Activated effector memory CD4-positive, alpha-beta T cell treated with Interleukin-2 at 50 U/mL for 16 hours (primary cell): ENCODE measurements around the gene REEP3.

Experiments used
- DNase-seq: peaks from one replicate; pipeline ENCODE4 v3.0.0-alpha.2; 2020

REEP3 gene

DNA sequence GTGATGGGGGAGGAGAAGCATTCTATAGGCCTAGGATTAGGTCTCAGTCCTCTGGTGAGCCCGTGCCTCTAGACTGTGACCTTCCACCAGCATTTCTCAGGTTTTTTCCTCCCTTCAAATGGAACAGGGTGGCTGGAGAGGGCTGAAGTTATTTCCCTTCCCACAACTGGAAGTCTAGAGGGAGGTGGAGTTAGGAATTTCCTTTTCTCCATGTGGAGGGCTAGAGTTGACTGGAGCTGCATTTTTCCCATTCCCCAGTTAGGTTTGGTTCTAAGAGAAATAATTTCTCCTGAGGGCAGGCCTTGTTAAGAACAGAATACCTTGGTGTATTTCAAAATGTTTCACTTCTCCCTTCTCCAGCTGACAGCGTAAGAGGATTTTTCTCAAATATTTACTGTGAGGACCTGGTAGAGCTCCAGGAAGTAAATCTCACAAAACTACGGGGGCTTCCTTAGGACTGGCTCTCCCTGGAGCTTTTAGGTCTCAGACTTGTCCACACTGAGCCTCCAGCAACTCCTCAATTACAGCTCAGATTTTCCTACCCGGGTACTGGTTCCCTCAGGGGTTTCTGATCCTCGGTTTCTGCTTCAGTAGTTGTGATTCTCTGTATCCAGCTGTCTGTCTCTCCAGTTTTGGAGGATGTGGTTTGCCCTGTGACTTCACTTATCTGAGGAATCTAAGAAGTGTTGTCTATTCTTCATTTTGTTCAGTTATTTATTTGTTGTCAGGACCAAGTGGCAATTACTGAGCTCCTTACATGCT is 6.0 kb upstream of the REEP3 start:
- DNase-seq, result no peak

DNA sequence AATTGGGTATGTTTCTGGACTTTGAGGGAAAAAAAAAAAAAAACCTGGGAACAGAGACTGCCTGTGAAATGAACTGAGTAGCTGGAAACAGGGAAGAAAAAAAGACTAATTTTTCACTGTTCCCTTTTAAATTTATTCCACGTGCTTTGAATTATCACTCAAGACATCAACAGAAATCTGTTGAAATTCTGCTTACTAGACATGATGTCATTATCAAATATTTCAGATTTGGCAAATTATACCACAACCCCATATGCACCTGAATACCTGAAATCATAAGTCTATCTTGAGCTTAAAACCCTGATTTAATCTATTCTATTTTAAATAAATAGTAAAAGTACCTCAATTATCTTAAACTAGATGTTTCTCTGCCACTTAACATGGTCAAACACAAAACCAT is 5.0 kb upstream of the REEP3 start:
- DNase-seq, result no peak

DNA sequence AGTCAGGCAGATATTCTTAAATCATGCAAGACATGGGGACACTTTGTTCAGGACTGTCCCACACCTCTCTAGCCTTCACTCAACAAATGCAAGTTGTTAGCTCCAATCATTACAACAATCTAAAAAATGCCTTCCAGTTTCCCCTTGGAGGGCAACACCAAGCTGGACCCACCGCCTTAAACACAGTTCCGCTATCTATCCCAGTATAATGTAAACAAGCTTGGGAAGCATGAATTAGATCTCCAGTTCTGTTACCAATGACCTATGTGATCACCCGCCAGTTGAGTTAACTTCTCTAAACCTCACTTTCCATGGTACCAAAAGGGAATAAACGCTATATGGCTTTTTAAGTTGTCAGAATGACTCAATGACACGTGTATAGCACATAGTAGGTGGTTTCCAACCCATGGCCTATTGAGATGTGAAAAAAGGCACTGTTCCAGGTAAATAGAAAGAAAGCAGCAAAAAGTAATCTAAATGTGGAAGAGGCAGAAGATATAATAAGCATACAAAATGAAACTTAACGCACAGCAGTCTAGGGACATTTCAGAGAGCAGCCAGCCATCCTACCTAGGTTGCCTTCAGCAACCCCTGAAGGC is 2.4 kb upstream of the REEP3 start:
- no peak for DNase-seq

GRCh38 chr10:63521416-63522276 is 445 bp downstream of the REEP3 start:
- DNase-seq, result peak; percentile 48

- no peak for DNase-seq
Measured at GRCh38 chr10:63522277-63522687, 1.1 kb downstream of the REEP3 start.

DNA sequence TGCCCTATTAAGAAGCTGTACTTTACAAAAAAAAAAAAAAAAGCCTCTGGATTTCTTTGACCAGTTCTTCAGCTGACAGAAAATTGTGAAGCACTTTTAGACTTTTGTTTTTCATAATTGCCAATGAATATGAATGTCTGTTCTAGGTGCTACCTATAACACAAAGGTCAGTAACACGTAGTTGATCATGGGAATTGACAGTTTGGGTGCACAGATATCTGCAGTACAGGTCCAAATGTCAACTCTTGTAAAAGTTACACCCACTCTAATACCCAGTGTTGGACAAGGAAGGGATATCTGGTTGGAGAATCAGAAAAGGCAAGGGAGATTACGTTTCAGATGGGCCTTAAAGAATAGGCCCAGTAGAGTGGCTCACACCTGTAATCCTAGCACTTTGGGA is 1.8 kb downstream of the REEP3 start:
- no peak for DNase-seq

DNA sequence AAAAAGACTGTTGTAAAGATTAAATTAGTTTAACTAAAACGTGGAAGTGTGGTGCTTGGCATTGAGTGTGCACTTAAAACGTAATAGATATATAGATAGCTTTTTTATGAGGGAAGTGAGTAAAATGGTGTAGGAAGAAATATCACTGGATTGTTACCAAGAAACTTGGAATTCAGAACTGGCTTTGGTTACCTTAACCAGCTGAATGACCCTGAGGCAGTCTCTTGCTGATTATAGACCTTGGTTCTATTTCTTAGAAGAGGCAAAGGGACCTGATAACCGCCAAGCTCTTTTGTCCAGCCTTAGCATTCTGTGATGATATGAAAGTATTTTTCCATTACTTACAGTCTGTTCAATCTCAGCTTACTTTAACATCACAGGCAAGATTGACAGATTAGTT is 3.8 kb downstream of the REEP3 start:
- DNase-seq, result no peak

GRCh38 chr10:63527401-63527800 is 6.2 kb downstream of the REEP3 start:
- no peak for DNase-seq

DNA sequence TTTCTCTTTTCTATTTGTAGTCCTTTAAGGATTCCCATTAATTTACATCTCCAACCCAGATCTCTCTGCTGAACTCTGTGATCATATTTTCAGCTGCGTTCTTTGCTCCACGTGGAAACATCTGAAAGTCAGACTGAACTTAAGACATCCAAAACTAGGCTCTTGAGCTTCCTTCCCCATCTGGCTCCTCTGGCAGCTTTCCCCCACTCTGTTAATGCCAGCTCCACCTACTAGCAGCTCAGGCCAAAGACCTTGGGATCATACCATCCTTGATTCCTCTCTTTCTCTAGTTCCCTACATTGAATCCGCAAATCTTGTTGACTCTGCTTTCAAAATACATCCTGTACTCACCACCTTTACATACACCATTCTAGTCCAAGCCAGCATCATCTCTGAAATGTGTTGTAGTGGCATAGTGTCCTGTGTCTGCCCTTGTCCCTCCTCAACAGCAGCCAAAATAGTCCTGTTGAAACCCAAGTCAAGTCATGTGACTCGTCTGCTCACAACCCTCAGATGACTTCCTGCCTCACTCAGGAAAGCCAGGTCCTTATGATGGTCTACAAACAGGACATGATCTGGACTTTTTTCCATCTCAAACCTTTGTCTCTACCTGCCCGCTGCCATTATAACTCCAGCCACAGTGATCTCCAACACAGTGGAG is 7.0 kb downstream of the REEP3 start:
- DNase-seq, result no peak

- no peak for DNase-seq
Measured at GRCh38 chr10:63530409-63530808, 9.2 kb downstream of the REEP3 start.

DNA sequence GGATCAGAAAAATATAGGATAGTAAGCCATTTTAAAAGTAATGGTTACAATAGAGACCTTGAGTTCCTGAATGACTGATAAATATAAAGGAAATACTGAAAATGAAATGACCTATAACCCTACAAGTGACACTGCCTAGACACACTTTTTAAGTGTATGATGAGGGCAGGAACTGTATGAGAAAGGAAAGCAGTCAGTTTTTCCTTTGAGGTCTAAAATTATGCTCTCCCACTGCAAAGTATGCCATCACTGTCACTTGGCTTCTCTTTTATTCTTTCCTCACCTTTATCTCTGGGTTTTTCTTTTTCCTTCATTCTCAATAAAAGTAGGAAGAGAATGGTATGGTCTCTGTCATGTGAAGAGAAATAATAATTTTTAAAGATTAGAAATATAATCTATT is 13.5 kb downstream of the REEP3 start:
- DNase-seq, result no peak

DNA sequence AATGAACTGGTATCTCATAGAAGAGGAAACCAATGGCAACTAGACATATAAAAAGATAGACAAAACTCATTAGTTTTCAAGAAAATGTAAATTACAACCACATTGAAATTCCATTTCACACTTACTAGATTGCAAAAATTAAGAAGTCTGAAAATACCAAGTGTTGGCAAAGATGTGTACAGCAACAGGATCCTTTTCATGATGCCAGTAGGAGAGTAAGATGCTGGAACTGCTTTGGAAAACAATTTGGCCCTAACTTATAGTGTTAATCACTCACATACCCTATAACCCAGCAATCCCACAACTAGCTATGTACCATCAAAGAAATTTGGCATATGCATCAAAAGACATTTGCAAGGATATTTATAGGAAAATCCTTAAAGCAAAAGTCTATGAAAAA is 15.5 kb downstream of the REEP3 start:
- no peak for DNase-seq

GRCh38 chr10:63537536-63537935 is 16.3 kb downstream of the REEP3 start:
- no peak for DNase-seq

DNA sequence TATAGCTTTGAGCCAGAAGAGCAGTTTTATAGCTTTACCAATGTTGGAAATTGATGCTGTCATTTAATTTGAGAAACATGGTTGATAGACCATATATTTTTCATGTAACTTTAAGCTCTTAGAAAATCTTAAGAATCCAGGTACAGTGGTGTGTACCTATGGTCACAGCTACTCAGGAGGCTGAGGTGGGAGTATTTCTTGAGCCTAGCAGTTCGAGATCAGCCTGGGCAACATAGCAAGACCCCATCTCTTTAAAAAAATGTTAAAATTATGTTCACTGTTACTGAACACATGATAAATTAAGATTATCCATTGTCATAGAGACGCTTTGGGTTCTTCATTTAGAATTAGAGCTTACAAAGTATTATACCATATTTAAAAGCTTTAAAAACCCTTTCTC is 18.2 kb downstream of the REEP3 start:
- DNase-seq, result no peak

GRCh38 chr10:63539994-63540393 is 18.8 kb downstream of the REEP3 start:
- no peak for DNase-seq

- DNase-seq, result no peak
Measured at GRCh38 chr10:63542835-63543575, 21.8 kb downstream of the REEP3 start.

GRCh38 chr10:63543576-63543962 is 22.4 kb downstream of the REEP3 start:
- DNase-seq, result no peak

- no peak for DNase-seq
Measured at GRCh38 chr10:63544418-63544817, 23.2 kb downstream of the REEP3 start.

- no peak for DNase-seq
Measured at GRCh38 chr10:63547628-63548360, 26.6 kb downstream of the REEP3 start.

DNA sequence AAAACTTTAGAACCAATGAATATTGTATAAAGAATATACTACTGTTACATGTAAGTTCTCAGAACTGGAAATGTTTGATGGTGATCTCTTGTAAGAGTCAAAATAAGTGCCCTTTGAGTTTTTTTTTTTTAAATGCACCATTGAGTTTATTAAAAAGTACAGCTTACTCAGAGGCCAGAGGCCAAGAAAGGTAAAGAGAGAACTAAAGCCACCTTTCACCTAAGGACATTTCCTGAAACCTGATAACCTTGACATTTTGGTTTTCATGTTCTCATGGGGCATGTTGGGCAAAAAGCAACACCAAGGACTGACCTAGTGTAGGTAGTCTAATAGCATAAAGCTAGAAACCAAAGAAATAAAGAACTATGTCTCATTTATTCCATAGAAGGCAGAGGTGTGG is 27.7 kb downstream of the REEP3 start:
- no peak for DNase-seq

- DNase-seq, result no peak
Measured at GRCh38 chr10:63549810-63550209, 28.6 kb downstream of the REEP3 start.

DNA sequence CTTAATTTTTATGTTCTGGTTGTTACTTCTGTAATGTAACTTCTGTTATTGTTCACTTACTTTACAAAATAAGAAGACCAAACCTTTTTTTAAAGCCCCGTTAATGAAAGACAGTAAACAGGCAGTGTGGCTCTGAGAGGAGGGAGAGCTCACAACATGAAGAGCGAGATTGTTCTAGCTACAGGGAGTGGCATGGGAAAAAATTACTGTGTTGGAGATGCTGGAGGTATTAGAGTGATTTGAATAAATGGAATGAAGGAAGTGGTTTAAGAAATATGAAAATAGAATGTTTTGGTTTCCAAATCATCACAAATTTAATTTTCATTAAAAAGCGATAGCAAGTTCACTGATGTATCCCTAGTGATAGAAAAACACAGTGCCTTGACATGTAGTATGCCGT is 31.8 kb downstream of the REEP3 start:
- no peak for DNase-seq
